Neutrophil (primary cell): ENCODE data around the gene GRB10.

Experiments
- H3K27ac ChIP-seq: fragments of 200-600 bp; sonication (generic); 2 replicates; pipeline ENCODE4 v1.5.1; 2016; ENCODE audit warnings: mild to moderate bottlenecking, moderate library complexity
- H3K27me3 ChIP-seq: fragments of 200-600 bp; sonication (generic); 2 replicates; pipeline ENCODE4 v1.6.0; 2016; ENCODE audit warnings: mild to moderate bottlenecking
- H3K36me3 ChIP-seq: fragments of 200-600 bp; sonication (generic); 2 replicates; pipeline ENCODE4 v1.5.1; 2017
- H3K4me1 ChIP-seq, 2 experiments: fragments of 200-600 bp in 1 of 2; sonication (generic) in 1 of 2; 1 replicate in 1 of 2; 2 replicates in 1 of 2; pipeline versions ENCODE4 v1.5.1 to v1.6.1; 2013 to 2016; ENCODE audit warnings: low read depth in 1 of 2, low read length in 1 of 2, mild to moderate bottlenecking in 1 of 2, moderate library complexity in 1 of 2; ENCODE audit not compliant: control insufficient read depth in 1 of 2, insufficient read depth in 1 of 2
- H3K4me3 ChIP-seq, 2 experiments: fragments of 200-600 bp in 1 of 2; sonication (generic) in 1 of 2; 1 replicate in 1 of 2; 2 replicates in 1 of 2; pipeline ENCODE4 v1.5.1; 2013 to 2016; ENCODE audit warnings: low read depth in 1 of 2, low read length in 1 of 2, mild to moderate bottlenecking in 1 of 2, moderate library complexity in 1 of 2
- H3K9me3 ChIP-seq: fragments of 200-600 bp; sonication (generic); 2 replicates; pipeline ENCODE4 v1.5.1; 2016
- CTCF ChIP-seq: fragments of 200-600 bp; sonication (generic); IDR thresholded peaks from 2 replicates; pipeline ENCODE4 v1.5.1; 2016; ENCODE audit warnings: antibody characterized with exemption

Gene GRB10

DNA sequence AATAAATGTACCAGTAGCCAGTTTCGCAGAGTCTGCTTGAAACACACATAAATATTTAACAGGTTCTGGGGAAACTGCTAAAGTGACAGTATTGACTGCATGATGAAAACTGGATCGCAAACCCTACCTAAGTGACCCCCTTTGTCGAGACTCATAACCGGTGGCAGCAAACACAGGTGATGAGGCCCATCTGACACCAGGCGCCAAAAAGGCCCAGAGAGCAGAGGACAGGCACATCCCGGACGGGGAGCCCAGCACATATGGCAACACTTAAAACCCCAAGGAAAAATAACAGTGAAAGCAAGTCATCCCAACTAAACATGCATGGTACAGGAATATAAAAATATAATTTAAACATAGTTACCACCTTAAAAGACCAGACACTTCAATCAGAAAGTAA lies 62.4 kb downstream of the GRB10 start:
- Histone ChIP-seq H3K4me1 (peaks cover 32 to 43% of the 10 kb centered on the region in 2 experiments), H3K27ac (no peak overlapping the region), H3K36me3 (no peaks in the 10 kb centered on the region), H3K27me3 (no peaks in the 10 kb centered on the region), H3K4me3 (no peak overlapping the region), H3K9me3 (no peaks in the 10 kb centered on the region)
- no peak for TF ChIP-seq CTCF

- no peaks in the 10 kb centered on the region for H3K9me3 ChIP-seq
- no peak overlapping the region for H3K27ac ChIP-seq
- H3K4me3 ChIP-seq = no peak overlapping the region
- no peaks in the 10 kb centered on the region for H3K36me3 ChIP-seq
- no peaks in the 10 kb centered on the region for H3K27me3 ChIP-seq
- peaks cover 18 to 30% of the 10 kb centered on the region in 2 experiments for H3K4me1 ChIP-seq
- no peak for TF ChIP-seq CTCF
Measured at GRCh38 chr7:50718876-50719275, 63.8 kb downstream of the GRB10 start.

GRCh38 chr7:50718311-50718710 lies 64.4 kb downstream of the GRB10 start:
- H3K36me3 ChIP-seq = no peaks in the 10 kb centered on the region
- no peaks in the 10 kb centered on the region for H3K9me3 ChIP-seq
- no peak for TF ChIP-seq CTCF
- no peak overlapping the region for H3K4me3 ChIP-seq
- no peaks in the 10 kb centered on the region for H3K27me3 ChIP-seq
- no peak overlapping the region for H3K27ac ChIP-seq
- H3K4me1 ChIP-seq = peaks cover 14 to 25% of the 10 kb centered on the region in 2 experiments

GRCh38 chr7:50717181-50717580 lies 65.5 kb downstream of the GRB10 start:
- Histone ChIP-seq H3K27me3 (no peaks in the 10 kb centered on the region), H3K36me3 (no peaks in the 10 kb centered on the region), H3K9me3 (no peaks in the 10 kb centered on the region), H3K4me3 (no peak overlapping the region), H3K4me1 (peaks cover 3 to 13% of the 10 kb centered on the region in 2 experiments), H3K27ac (no peak overlapping the region)
- no peak for TF ChIP-seq CTCF

DNA sequence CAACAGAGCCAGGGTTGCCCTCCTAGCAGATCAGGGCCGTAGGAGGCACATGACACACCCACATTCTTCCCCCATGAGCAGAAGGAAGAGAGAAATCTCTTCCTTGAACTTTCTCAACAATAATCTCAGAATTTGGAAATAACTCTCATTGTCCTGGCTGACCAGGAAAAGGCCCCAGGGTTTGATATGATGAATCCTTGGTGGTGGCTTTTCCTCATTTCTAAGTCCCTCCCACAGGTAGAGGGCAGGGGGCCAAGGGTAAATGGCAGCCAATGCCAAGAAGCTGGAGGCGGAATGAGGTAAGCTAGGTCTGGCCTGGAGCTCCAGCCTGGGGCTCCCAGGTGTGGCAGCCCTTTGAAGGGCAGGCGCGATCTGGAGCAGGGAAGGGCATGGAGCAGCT lies 67.8 kb downstream of the GRB10 start:
- Histone ChIP-seq H3K27ac (no peak overlapping the region), H3K4me1 (no peaks in the 10 kb centered on the region)

More for the DNA sequence above, 67.8 kb downstream of the GRB10 start:
- no peak for TF ChIP-seq CTCF
- H3K4me3 ChIP-seq = no peak overlapping the region
- H3K9me3 ChIP-seq = no peaks in the 10 kb centered on the region
- H3K27me3 ChIP-seq = no peaks in the 10 kb centered on the region
- H3K36me3 ChIP-seq = no peaks in the 10 kb centered on the region
